Measurements from ENCODE around the gene STXBP6.

STXBP6 gene

DNA sequence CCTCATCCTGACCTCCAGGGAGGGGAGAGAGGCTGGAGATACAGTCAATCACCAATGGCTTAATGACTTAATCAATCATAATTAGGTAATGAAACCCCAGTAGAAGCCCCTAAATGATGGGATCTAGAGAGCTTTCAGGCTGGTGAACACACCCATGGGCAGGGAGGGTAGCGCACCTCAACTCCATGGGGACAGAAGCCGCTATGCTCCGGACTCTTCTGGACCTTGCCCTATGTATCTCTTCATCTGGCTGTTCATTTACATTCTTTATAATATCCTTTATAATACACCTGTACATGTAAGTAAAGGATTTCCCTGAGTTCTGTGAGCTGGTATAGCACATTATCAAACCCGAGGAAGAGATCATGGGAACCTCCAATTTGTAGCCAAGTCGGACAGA lies 205.9 kb downstream of the STXBP6 start:
- H3K36me3 ChIP-seq: no peaks in the 10 kb centered on the region
- H3K4me1 ChIP-seq: no peaks in the 10 kb centered on the region
- no peak for DNase-seq
- H3K4me3 ChIP-seq (ENCODE audit: low read depth, low read length): no peak overlapping the region
- H3K9me3 ChIP-seq: no peaks in the 10 kb centered on the region
- no peaks in the 10 kb centered on the region; the same call in 1 of the 2 replicates for H3K27me3 ChIP-seq
- TF ChIP-seq, protein P1, sequence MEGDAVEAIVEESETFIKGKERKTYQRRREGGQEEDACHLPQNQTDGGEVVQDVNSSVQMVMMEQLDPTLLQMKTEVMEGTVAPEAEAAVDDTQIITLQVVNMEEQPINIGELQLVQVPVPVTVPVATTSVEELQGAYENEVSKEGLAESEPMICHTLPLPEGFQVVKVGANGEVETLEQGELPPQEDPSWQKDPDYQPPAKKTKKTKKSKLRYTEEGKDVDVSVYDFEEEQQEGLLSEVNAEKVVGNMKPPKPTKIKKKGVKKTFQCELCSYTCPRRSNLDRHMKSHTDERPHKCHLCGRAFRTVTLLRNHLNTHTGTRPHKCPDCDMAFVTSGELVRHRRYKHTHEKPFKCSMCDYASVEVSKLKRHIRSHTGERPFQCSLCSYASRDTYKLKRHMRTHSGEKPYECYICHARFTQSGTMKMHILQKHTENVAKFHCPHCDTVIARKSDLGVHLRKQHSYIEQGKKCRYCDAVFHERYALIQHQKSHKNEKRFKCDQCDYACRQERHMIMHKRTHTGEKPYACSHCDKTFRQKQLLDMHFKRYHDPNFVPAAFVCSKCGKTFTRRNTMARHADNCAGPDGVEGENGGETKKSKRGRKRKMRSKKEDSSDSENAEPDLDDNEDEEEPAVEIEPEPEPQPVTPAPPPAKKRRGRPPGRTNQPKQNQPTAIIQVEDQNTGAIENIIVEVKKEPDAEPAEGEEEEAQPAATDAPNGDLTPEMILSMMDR (IDR thresholded peaks at IDR 0.05; ENCODE audit: low read depth, low read length): no peak

GRCh38 chr14:24843494-24843893 lies 206.5 kb downstream of the STXBP6 start:
- H3K9me3 ChIP-seq: no peaks in the 10 kb centered on the region
- no peak overlapping the region for H3K4me3 ChIP-seq (ENCODE audit: low read depth, low read length)
- H3K27me3 ChIP-seq: no peaks in the 10 kb centered on the region; the same call in 1 of the 2 replicates
- TF ChIP-seq, protein P1 (IDR thresholded peaks at IDR 0.05; ENCODE audit: low read depth, low read length): no peak
- no peak for DNase-seq
- no peaks in the 10 kb centered on the region for H3K4me1 ChIP-seq
- no peaks in the 10 kb centered on the region for H3K36me3 ChIP-seq

- Histone ChIP-seq H3K4me1 (no peaks in the 10 kb centered on the region), H3K4me3 (ENCODE audit: low read depth, low read length) (no peak overlapping the region), H3K36me3 (no peaks in the 10 kb centered on the region), H3K27me3 (no peaks in the 10 kb centered on the region), H3K9me3 (no peaks in the 10 kb centered on the region)
- TF ChIP-seq, protein P1 (IDR thresholded peaks at IDR 0.05; ENCODE audit: low read depth, low read length): no peak
- DNase-seq: no peak
Measured at GRCh38 chr14:24840204-24840893, 209.6 kb downstream of the STXBP6 start.

DNA sequence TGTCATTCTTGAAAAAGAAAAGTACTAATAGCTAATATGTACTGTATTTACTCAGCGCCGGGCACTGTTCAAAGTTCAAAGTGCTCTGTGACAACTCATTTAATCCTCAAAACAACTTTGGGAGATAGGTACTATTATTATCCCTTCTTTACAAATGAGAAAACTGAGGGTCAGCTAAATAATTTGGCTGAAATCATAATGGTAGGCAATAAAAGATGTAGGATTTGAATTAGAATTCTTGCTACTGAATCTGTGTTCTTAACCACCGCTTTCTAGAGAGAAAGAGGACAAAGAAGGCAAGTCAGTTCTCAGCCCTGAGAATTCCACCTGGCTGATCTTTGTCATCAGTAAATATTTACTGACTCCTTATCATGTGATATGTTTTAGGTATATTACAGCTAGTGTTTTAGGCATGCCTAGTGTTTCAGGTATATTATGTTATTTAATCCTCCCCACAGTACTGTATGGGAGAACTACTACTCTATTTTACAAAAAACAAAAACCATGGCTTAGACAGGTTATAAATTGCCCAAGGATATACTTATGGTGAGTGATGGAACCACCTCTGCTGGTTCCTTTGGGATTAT lies 210.2 kb downstream of the STXBP6 start:
- Histone ChIP-seq H3K27me3 (no peaks in the 10 kb centered on the region), H3K36me3 (no peaks in the 10 kb centered on the region), H3K4me3 (ENCODE audit: low read depth, low read length) (no peak overlapping the region), H3K4me1 (no peaks in the 10 kb centered on the region), H3K9me3 (no peaks in the 10 kb centered on the region)
- no peak for DNase-seq
- TF ChIP-seq, protein P1 (IDR thresholded peaks at IDR 0.05; ENCODE audit: low read depth, low read length): no peak

DNA sequence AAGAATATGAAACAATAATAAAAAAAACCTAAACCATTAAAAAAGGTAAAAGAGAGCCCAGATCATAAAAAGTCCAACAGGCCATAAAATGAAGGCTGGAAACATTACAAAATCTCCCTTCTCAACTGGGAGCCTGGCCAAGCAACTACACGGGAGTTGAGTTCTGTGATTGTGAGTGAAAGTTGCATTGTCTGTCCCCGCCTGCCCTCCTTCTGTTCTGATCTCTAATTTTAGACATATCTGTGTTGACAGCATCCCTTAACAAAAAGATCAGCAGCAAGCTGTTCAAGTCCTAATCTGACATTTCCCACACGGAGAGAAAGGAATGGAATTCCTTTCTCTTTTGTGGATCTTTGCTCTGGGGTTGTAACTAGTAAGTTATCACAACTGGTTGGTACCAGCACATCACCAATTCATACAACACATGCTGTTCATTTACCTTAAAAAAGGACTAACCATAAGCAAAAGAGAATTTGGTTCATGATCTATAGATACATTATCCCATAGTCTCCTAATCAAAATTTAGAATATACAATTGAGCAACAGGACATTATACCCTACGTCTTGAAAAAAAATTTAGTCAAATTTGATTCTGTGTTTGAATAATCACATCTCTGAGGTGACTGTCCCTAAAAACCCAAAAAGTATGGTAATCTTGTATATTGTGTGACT lies 210.9 kb downstream of the STXBP6 start:
- TF ChIP-seq, protein P1 (IDR thresholded peaks at IDR 0.05; ENCODE audit: low read depth, low read length): no peak
- no peaks in the 10 kb centered on the region for H3K4me1 ChIP-seq
- H3K9me3 ChIP-seq: no peaks in the 10 kb centered on the region
- H3K4me3 ChIP-seq (ENCODE audit: low read depth, low read length): no peak overlapping the region
- H3K27me3 ChIP-seq: no peaks in the 10 kb centered on the region
- H3K36me3 ChIP-seq: no peaks in the 10 kb centered on the region
- DNase-seq: no peak

Data from BE2C (cell line).